Heart left ventricle (tissue), 16 donors: ENCODE measurements around the gene VEZF1. TPM values are rescaled to one million over a fixed set of nuclear protein-coding genes. Genes with fewer than 3 reads are reported as not detected.

Experiments used
- ATAC-seq, 4 donors: fragments of 200-7000 bp; cut with Tn5 transposase; one replicate each; pipeline ENCODE4 v1.9.1; 2020 to 2022; ENCODE audit warnings: moderate library complexity in 4 of 4, mild to moderate bottlenecking in 3 of 4, moderate number of reproducible peaks in 1 of 4
- DNase-seq, 5 donors: peaks; one replicate each; pipeline ENCODE4 v3.0.0-alpha.2; 2020
- H3K27ac ChIP-seq, 12 donors: fragments of 200-600 bp; sonication (generic) in 4 of 12; one replicate each; pipeline versions ENCODE4 v1.5.0 to v1.8.0; 2016 to 2022; ENCODE audit warnings: mild to moderate bottlenecking in 2 of 12
- H3K27me3 ChIP-seq, 9 donors: fragments of 200-600 bp; sonication (generic) in 2 of 9; one replicate each; pipeline versions ENCODE4 v1.5.1 to v1.8.0; 2016 to 2022; ENCODE audit warnings: mild to moderate bottlenecking in 3 of 9
- H3K36me3 ChIP-seq, 9 donors: fragments of 200-600 bp; sonication (generic) in 2 of 9; one replicate each; pipeline versions ENCODE4 v1.5.0 to v1.8.0; 2018 to 2022; ENCODE audit warnings: mild to moderate bottlenecking in 2 of 9
- H3K4me1 ChIP-seq, 12 donors: fragments of 200-600 bp; sonication (generic) in 4 of 12; one replicate each; pipeline versions ENCODE4 v1.5.0 to v1.8.0; 2016 to 2022; ENCODE audit warnings: mild to moderate bottlenecking in 3 of 12
- H3K4me3 ChIP-seq, 12 donors: fragments of 200-600 bp; sonication (generic) in 4 of 12; one replicate each; pipeline versions ENCODE4 v1.5.0 to v1.8.0; 2017 to 2022; ENCODE audit warnings: mild to moderate bottlenecking in 9 of 12, moderate library complexity in 4 of 12
- H3K9me3 ChIP-seq, 12 donors: fragments of 200-600 bp; sonication (generic) in 4 of 12; one replicate each; pipeline versions ENCODE4 v1.5.0 to v1.8.0; 2016 to 2022; ENCODE audit warnings: mild to moderate bottlenecking in 1 of 12
- POLR2A ChIP-seq, 2 donors: fragments of 450-650 bp; IDR thresholded peaks; one replicate each; pipeline ENCODE4 v1.6.1; 2017; ENCODE audit warnings: antibody characterized with exemption in 2 of 2, mild to moderate bottlenecking in 2 of 2, moderate library complexity in 2 of 2
- WGBS, 4 donors: extraction: QIAGEN DNeasy Blood & Tissue Kit in 2 of 4; methylation state at CpG; one replicate each; pipeline versions ENCODE4 v1.1.5 to v1.1.7; 2013 to 2018; 5-methylcytosine and 5-hydroxymethylcytosine counted together
- intact Hi-C, 10 donors: fragments of 100-400 bp; cut with DNase I; formaldehyde crosslinking; loops; one replicate each; pipeline versions ENCODE4 v1.11.1 to v1.14.2; 2022
- polyA plus RNA-seq, 2 donors: library from polyadenylated mRNA; stranded (reverse); fragments of 200-250 nt; gene quantifications; one replicate each; pipeline ENCODE4 v1.2.3, GENCODE V29; 2013
- total RNA-seq, 9 donors: library from RNA; depleted of rRNA in 2 of 9; stranded (reverse); fragments of >200 nt in 2 of 9; fragmentation: NEBNext Ultra II Directional in 3 of 9; extraction: Animal tissue kit (Norgen Biotek cat#: 25700) in 3 of 9; gene quantifications; one replicate each; pipeline versions ENCODE4 v1.1.0 to v1.2.4, GENCODE V29; 2016 to 2023
- TF ChIP-seq, protein P1 (sequence below), 12 donors: fragments of 200-600 bp; sonication (generic) in 4 of 12; IDR thresholded peaks; one replicate each; pipeline versions ENCODE4 v1.5.0 to v1.8.0; 2018 to 2022; ENCODE audit warnings: antibody characterized with exemption in 12 of 12, mild to moderate bottlenecking in 5 of 12
- donor health status: ischemic (EF 13 %, LVEDD 7.1; RV severe dilation, severe dysfunction).
- donor health status: healthy with polysubstance abuse.
- donor health status: DM: no; HTN: yes; CAD: no.
- donor health status: DM: no; HTN: no; CAD: no.
- donor health status: ischemic (EF 25% LVEDD 6.9; RV normal size, moderate dysfunction).
- donor health status: ischemic (EF 25% LVEDD 5.7; RV mildly dilated, moderate dysfunction).
- donor health status: healthy.
- donor health status: DM: yes; HTN: yes; CAD: no.
- donor health status: ischemic (EF 35%, LVEDD 5.7; RV mildly dilated, moderate dysfunction).
- donor health status: nonischemic (EF 11% LVEDD 7.7; RV severe dilation, severe dysfunction).
- donor health status: DM: yes; HTN: yes; CAD: no.
- donor health status: PGD.
- donor health status: ischemic (EF 29% LVEDD 5.4; RV normal size, mild dysfunction).
- donor health status: nonischemic (EF 23%, LVEDD 6.1; RV moderate dilation, normal function).

VEZF1 gene
- total and polyA plus RNA-seq, 11 donors = 18.2 to 85.6 (median 62.3) TPM

DNA sequence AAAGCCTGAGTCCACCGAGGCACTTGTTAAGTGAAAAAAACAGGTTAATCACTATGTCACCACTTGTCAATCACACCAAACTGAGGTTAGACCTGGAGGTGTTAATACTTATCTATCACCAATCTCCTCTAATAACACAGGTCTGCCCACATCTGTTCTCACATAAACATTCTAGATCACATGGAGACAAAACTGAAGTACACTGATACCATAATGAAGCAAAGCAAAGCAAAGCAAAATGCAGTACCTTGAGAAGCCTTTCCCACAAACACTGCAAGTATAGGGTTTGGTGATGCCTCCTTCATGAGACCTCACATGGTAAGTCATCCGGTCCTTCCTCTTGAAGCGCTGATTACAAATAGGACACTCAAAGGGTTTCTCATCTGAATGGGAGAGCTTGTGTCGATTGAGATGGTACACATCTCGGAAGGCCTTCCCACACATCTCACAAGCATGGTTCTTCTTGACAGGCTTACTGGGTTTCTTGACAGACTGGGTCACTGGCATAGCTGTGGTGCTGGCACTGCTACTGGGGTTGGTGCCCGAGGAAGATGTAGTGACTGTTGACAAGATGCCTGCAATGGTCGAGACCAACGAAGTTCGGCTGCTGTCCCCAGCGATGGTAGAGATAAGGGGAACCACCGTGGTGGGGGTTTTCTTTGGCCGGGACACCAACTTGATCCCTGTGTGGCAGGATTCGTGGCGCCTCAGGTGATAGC, 5.4 kb downstream of the VEZF1 start:
- Histone ChIP-seq H3K4me1 (peaks cover 0 to 66% (median 53%) of the 10 kb centered on the region in 12 donors), H3K9me3 (no peaks in the 10 kb centered on the region), H3K27me3 (no peaks in the 10 kb centered on the region), H3K4me3 (peak overlapping the region in 3 of 12 donors; percentile 3 to 12 (median 4)), H3K27ac (peak overlapping the region in 2 of 12 donors; percentile 20 to 33), H3K36me3 (peaks cover 0 to 70% (median 51%) of the 10 kb centered on the region in 9 donors)
- intact Hi-C loops = loop anchor here in 2 of 10 donors (5.0 to 10.0 kb wide), 2 partner anchors 35 to 48 kb away; no protein-coding TSS in a partner anchor
- DNase-seq (no peak), ATAC-seq (no peak)
- 46 to 58% (median 51%) methylated on average over 14 of the region's 14 CpGs for WGBS, 4 donors
- TF ChIP-seq POLR2A (IDR thresholded peaks at IDR 0.05) = no peak
- TF ChIP-seq, protein P1, sequence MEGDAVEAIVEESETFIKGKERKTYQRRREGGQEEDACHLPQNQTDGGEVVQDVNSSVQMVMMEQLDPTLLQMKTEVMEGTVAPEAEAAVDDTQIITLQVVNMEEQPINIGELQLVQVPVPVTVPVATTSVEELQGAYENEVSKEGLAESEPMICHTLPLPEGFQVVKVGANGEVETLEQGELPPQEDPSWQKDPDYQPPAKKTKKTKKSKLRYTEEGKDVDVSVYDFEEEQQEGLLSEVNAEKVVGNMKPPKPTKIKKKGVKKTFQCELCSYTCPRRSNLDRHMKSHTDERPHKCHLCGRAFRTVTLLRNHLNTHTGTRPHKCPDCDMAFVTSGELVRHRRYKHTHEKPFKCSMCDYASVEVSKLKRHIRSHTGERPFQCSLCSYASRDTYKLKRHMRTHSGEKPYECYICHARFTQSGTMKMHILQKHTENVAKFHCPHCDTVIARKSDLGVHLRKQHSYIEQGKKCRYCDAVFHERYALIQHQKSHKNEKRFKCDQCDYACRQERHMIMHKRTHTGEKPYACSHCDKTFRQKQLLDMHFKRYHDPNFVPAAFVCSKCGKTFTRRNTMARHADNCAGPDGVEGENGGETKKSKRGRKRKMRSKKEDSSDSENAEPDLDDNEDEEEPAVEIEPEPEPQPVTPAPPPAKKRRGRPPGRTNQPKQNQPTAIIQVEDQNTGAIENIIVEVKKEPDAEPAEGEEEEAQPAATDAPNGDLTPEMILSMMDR (IDR thresholded peaks at IDR 0.05) = no peak

DNA sequence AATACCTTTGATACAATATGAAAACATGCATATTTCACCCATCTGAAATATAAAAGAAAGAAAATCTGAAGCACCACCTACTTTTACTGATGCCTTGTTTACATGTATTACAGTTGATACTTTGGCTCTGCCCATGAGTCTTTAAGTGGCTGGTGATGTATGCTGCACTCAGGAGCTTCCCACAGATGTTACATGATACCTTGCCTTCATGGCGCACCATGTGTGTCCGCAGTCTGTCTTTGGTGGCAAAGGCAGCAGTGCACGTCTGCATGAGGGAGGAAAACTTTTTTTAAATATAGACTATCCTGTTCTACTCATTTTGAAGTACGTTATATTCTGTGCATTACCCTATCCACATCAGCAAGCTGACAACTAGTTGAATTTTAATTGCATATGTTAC, 7.5 kb downstream of the VEZF1 start:
- ATAC-seq = no peak
- WGBS, 4 donors = 69 to 82% (median 75%) methylated on average over 4 of the region's 4 CpGs
- Histone ChIP-seq H3K9me3 (no peaks in the 10 kb centered on the region), H3K27me3 (no peaks in the 10 kb centered on the region), H3K4me1 (peaks cover 0 to 54% (median 47%) of the 10 kb centered on the region in 12 donors), H3K27ac (no peak overlapping the region), H3K4me3 (no peak overlapping the region), H3K36me3 (peaks cover 0 to 91% (median 72%) of the 10 kb centered on the region in 9 donors)
- intact Hi-C loops = loop anchor here in 2 of 10 donors (5.0 to 10.0 kb wide), 2 partner anchors 33 to 46 kb away; no protein-coding TSS in a partner anchor
- TF ChIP-seq POLR2A (IDR thresholded peaks at IDR 0.05) = no peak
- TF ChIP-seq, protein P1 (IDR thresholded peaks at IDR 0.05) = no peak
- no peak for DNase-seq

DNA sequence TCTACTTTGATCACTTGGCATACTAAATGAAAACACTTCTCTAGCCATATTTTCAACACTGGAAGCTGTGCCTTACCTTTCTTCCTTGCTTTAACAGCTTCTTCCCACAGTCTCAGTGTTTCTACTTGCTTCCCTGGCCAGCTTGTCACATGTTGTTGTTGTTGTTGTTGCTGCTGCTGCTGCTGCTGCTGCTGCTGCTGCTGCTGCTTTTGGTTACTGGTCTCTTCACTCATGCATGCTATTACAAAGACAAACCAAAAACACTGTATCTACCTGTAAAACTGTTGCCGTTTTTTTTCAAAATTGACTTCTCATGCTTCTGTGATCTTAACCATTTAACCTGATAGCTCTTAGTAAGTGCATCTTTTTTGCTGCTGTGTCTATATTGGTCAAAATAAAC, 9.0 kb downstream of the VEZF1 start:
- Histone ChIP-seq H3K4me1 (peaks cover 0 to 52% (median 44%) of the 10 kb centered on the region in 12 donors), H3K36me3 (peaks cover 0 to 95% (median 87%) of the 10 kb centered on the region in 9 donors), H3K27ac (no peak overlapping the region), H3K9me3 (no peaks in the 10 kb centered on the region), H3K27me3 (no peaks in the 10 kb centered on the region), H3K4me3 (no peak overlapping the region)
- ATAC-seq = no peak
- intact Hi-C loops = no loop called here
- no peak for DNase-seq
- 67 to 90% (median 79%) methylated on average over 1 of the region's 1 CpG for WGBS, 4 donors
- no peak for TF ChIP-seq POLR2A (IDR thresholded peaks at IDR 0.05)
- TF ChIP-seq, protein P1 (IDR thresholded peaks at IDR 0.05) = no peak

DNA sequence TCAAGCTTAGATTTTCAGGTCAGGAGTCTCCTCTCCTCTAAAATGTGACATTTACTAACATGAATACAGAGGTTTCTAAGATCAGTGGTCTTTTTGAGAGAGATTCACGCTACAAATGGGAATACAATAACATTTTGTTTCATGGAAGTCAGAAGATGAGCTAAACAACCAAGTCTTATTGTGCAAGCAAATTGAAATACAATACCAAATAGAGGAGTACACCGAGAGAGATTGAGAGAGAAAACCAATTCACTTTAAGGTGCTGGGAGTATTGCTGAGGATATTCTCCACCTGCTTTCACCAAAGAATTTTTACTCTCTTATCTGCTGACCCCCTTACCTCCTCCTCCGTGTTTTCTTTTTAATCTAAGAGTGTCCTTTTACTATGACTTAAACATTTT, 11.5 kb downstream of the VEZF1 start:
- H3K36me3 ChIP-seq = peaks cover 0 to 100% (median 94%) of the 10 kb centered on the region in 9 donors
- H3K27ac ChIP-seq = peak overlapping the region in 2 of 12 donors; percentile 69 to 74
- intact Hi-C loops = no loop called here
- H3K4me1 ChIP-seq = peaks cover 0 to 47% (median 35%) of the 10 kb centered on the region in 12 donors
- ATAC-seq = no peak
- no peak overlapping the region for H3K4me3 ChIP-seq
- H3K9me3 ChIP-seq = no peaks in the 10 kb centered on the region
- TF ChIP-seq, protein P1 (IDR thresholded peaks at IDR 0.05) = no peak
- TF ChIP-seq POLR2A (IDR thresholded peaks at IDR 0.05) = no peak
- whole genome bisulfite sequencing, 4 donors = 68 to 78% (median 75%) methylated on average over 3 of the region's 3 CpGs
- no peaks in the 10 kb centered on the region for H3K27me3 ChIP-seq
- DNase-seq = no peak
